ENCODE data around the gene TRIOBP.
A peak's percentile ranks its signal among the peaks of the same experiment; 100 is the strongest.
"Not testable (repeated sequence)": the region's sequence is repeated elsewhere in the genome, so short reads cannot be mapped to it uniquely, and the experiment has no call there.

Gene TRIOBP, protein sequence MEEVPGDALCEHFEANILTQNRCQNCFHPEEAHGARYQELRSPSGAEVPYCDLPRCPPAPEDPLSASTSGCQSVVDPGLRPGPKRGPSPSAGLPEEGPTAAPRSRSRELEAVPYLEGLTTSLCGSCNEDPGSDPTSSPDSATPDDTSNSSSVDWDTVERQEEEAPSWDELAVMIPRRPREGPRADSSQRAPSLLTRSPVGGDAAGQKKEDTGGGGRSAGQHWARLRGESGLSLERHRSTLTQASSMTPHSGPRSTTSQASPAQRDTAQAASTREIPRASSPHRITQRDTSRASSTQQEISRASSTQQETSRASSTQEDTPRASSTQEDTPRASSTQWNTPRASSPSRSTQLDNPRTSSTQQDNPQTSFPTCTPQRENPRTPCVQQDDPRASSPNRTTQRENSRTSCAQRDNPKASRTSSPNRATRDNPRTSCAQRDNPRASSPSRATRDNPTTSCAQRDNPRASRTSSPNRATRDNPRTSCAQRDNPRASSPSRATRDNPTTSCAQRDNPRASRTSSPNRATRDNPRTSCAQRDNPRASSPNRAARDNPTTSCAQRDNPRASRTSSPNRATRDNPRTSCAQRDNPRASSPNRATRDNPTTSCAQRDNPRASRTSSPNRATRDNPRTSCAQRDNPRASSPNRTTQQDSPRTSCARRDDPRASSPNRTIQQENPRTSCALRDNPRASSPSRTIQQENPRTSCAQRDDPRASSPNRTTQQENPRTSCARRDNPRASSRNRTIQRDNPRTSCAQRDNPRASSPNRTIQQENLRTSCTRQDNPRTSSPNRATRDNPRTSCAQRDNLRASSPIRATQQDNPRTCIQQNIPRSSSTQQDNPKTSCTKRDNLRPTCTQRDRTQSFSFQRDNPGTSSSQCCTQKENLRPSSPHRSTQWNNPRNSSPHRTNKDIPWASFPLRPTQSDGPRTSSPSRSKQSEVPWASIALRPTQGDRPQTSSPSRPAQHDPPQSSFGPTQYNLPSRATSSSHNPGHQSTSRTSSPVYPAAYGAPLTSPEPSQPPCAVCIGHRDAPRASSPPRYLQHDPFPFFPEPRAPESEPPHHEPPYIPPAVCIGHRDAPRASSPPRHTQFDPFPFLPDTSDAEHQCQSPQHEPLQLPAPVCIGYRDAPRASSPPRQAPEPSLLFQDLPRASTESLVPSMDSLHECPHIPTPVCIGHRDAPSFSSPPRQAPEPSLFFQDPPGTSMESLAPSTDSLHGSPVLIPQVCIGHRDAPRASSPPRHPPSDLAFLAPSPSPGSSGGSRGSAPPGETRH (N-terminal part only)

DNA sequence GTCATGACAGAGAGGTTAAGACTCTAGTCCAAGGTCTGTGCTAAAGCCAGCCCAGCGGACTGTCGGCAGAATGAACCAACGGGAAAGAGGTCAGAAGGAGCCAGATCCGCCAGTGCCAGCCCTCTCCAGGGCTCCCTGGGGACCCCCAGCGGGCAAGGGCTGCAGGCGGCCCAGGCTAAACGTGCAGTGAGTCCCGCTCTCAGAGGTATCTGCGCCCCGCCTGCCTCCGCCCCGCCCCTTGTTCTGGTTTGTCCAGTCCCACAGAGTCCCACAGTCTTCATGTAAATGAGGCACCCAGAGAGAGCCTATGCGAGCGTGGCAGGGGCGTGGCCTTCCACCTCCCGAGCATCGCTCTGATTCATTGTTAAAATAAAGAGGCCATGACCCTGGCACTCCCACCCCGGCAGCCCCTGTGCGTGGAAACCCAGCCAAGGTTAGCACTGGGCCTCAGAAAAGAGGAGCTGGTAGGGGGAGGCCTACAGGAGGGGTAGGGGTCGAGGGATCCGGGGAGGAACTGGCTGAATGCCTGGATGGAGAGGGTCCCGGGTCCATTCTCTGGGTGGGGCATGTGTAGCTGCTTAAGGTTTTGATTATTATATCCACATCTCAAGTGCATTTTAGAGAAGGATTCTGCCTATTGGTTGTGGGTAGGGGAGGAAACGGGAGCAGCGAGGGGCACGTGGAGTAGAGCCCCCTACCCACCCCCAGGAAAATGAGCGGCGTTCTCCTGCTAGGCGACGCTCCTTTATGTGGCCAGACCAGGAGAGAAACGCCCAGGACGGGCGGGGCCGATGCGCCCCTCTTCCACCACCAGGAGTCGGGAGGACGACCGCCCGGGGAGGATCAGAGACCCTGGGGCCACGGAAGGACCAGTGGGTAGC is at the start of gene TRIOBP:
TSS of gene TRIOBP (plus strand) at position 392 of the 881 bp plus-strand sequence. CDS start 4,318 bp downstream, outside the sequence.
- peak; percentile 86 for DNase-seq

DNA sequence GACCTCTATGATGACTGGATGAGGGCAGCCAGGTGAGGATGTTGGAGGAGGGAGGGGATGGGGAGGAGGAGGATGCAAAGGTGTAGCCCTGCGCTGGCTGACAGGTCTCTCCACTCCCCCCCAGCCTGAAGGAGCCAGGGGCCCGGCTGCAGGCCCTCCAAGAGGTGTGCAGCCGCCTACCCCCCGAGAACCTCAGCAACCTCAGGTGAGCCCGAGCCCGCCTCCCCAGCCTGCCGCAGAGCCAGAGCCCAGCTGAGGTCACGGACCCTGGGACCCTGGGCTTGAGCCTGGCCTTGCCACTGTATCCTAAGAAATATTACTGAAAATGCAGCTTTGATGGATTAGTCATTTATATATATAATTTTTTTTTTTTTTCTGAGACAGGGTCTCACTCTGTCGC is 49.5 kb upstream of the TRIOBP start:
- DNase-seq: no peak

DNA sequence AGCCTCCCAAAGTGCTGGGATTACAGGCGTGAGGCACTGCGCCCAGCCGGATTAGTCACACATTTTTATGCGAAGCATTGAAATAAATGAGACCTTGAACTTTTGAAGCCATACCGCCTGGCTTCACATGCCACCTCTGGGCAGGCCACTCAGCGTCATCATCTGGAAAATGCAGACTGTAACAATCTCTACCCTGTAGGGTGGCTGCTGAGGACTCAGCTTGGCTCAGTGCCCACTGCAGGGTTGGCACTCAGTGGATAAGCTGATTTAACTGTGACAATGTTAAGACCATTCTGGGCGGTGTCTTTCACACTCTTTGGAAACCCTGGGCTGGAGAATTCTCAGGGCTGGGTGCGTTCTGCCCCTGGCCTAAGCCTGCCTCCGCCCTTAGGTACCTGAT is 48.9 kb upstream of the TRIOBP start:
- no peak for DNase-seq

DNA sequence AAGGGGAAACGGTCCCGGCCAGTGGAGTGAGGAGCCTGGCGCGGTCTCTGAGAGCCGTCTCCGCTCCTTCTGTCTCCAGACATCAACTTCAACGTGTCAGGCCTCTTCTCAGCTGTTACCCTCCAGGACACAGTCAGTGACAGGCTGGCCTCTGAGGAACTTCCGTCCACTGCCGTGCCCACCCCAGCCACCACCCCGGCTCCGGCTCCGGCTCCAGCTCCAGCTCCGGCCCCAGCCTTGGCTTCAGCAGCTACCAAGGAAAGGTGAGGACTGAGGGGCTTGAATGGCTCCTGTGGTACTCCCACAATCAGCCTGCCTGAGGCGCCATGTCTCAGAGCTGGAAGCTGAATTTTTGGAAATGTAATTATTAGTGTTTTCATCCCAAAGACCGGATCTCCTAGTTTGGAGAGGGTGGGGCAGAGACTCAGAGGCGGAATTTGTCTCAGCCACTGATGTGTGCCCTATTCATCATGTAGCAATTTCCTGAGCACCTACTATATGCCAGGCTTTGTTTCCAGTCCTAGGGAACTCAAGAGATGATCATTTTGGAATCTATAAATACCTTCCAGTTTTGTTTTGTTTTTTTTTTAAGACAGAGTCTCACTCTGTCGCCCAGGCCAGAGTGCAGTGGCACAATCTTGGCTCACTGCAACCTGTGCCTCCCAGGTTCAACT is 46.2 kb upstream of the TRIOBP start:
- DNase-seq: no peak

DNA sequence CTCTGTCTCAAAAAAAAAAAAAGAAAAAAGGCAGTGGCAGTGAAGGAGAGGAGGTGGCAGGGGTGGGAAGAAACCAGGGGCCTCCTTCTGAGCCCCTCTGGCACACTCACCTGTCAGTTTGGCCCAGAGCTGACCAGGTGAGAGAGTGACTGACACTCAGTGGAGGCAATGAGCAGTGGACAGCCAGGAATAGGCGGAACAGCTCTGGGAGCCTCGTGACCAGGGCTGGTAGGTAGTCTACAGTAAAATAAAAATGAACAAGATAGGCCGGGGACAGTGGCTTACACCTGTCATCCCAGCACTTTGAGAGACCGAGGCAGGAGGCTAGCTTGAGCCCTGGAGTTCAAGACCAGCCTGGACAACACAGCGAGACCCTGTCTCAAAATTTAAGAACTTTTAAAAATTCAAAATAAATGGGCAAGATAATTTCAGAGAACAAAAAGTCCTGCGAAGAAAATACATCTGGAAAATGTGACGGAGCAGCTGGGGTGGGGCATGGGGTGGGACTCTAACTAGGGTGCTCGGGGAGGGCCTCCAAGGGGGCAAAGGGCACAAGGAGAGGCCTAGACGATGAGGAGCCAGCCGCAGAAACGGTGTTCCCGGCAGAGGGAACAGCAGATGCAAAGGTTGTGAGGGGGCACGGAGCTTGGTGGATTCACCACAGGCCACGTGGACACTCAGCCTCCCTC is 42.1 kb upstream of the TRIOBP start:
- DNase-seq: no peak

DNA sequence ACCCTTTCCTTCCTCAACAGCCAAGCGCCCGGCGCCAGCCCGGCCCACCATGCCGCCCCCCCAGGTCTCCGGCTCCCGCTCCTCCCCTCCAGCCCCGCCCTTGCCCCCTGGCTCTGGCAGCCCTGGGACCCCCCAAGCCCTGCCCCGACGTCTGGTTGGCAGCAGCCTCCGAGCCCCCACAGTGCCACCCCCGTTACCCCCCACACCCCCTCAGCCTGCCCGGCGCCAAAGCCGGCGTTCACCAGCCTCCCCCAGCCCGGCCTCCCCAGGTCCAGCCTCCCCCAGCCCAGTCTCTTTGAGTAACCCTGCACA is 41.6 kb upstream of the TRIOBP start:
- DNase-seq: no peak

DNA sequence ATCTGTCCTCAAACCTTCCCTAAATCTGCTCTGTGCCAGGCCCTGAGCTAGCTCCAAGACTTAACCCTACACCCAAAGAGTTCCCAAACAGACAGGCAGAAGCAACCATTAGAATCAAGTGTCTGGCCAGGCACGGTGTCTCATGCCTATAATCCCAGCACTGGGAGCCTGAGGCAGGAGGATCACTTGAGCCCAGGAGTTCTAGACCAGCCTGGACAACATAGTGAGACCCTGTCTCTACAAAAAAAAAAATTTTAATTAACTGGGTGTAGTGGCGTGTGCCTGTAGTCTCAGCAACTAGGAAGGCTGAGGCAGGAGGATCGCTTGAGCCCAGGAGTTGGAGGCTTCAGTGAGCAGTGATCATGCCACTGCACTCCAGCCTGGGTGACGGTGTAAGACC is 40.3 kb upstream of the TRIOBP start:
- not testable (repeated sequence) for DNase-seq

DNA sequence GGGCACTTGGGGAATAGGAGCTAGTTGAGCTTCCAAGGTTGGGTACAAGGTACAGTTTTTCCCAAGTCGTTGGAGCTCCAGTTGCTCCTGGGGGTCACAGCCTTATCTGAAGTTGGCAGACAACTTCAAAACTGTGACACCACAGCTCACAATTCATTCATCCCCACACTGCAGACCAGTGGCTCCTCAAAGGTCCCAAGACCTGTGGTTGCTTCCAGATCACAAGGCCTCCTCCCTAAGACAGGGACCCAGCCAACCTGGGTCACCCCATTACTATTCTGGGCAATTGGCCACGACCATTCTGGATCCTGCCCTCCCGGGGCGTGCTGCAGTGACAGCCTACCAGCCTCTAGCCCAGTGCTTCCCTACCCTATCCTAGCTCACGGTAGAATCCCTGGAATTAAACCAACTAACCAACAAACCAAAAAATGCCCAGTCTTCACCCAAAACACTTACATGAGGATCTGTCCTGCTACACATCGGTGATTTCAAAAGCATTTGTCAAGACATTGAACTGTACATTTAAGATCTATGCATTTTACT is 39.2 kb upstream of the TRIOBP start:
- no peak for DNase-seq

DNA sequence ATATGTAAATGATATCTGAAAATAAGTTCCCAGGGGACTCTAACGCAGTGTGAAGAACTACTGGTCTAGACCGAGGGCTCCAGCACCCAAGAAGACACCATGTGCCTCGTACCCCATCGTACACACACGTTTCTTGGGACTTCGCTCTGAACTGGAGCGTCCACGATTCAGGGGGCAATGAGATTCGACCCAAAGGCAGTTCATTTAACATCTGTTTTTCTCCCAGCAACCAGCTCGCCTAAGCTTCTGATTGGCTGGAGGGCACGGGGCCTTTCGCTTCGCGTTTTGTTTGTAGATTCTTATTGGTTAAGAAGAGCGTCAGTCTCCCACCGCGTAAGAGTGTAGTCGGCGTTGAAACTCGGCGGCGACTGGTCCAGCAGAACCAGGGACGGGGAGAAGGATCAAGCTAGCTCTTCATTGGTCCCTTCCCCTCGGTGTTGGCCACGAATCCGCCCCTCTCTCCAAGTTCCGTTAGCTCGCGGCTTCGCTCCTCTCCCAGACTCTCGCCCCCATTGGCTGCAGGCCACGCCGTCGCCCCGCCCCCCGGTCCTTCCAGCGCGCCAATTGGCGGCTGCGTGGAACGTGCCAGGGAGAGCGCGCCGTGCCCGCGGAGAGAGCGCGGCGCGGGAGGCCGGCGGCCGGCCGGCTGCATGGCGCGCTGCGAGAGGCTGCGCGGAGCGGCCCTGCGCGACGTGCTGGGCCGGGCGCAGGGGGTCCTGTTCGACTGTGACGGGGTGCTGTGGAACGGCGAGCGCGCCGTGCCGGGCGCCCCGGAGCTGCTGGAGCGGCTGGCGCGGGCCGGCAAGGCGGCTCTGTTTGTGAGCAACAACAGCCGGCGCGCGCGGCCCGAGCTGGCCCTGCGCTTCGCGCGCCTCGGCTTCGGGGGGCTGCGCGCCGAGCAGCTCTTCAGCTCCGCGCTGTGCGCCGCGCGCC is 38.4 kb upstream of the TRIOBP start, which contains the start of gene PDXP:
TSS of gene PDXP (plus strand) at position 591 of the 933 bp plus-strand sequence. CDS start at position 651, 60 bp downstream.
- DNase-seq: peak; percentile 98

DNA sequence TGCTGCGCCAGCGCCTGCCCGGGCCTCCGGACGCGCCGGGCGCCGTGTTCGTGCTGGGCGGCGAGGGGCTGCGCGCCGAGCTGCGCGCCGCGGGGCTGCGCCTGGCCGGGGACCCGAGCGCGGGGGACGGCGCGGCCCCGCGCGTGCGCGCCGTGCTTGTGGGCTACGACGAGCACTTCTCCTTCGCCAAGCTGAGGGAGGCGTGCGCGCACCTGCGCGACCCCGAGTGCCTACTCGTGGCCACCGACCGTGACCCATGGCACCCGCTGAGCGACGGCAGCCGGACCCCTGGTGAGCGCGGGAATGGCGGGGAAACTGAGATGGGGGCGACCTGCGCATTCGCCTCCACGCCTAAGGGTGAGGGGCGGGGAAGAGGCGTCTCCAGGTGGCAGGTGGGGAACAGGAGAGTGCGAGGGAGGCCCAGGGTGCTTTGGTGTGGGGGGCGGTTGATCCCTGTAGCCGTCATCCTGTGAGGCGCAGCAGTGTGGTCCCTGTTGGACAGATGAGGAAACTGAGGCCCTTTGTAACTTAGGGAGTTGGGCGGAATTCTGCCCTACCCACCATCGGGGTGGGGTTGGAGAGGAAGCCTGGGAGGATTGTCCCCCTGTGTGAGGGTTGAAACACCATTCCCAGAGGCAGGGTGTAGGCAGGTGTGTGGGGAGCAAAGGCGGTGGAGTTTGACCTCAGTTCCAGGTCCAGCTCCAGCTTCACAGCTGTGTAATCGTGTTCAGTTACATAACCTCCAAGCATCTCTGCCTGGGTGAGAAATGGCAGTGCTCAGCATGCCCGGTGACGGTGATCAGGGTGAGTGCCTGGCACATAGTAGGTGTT is 37.6 kb upstream of the TRIOBP start:
- DNase-seq: peak; percentile 40

DNA sequence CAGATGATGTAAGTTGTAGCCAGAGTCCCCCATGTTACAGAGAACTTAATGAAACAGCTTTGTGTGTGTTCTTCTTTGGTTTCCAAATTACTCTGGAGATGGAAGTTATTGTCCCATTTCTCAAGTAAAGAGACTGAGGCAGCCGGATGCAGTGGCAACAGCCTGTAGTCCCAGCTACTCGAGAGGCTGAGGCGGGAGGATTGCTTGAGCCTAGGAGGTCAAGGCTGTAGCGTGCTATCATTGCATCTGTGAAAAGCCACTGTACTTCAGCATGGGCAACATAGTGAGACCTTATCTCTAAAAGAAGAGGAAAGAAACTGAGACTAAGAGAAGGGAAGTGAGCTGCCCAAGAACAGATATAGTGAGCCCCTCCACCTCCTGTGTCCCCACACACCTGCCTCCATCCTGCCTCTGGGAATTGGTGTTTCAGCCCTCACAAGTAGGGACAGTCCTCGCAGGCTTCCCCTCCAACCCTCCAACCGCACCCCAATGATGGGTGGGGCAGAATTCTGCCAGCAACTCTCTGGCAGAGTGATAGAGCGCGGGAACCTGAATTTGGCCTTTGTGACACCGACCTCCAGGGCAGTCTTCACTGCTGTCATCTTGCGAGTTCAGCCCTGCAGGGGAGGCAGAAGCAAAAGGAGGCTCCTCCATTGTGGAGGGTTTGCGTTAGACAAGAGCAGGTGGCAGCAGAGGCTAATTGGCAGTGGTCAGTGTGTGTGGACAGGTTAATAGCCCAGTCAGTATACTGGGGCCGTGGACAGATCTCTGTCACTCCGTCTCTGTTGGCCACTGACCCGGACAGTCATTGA is 36.7 kb upstream of the TRIOBP start:
- DNase-seq: no peak

DNA sequence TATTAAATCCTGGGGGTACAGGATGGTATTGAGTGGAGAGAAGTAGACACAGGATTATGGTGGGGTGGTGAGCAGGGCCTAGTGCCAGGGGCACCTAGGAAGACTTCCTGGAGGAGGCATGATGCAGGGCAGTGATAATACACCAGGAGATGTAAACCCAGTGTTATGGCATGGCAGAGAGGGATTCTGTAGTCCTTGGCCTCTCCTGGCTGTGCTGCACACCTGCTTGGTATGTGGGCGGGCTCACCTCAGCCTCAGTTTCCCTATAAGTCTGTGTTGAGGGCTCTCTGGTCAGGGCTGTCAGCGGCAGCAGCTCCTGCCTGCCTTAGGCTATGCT is 36.2 kb upstream of the TRIOBP start:
- DNase-seq: no peak

DNA sequence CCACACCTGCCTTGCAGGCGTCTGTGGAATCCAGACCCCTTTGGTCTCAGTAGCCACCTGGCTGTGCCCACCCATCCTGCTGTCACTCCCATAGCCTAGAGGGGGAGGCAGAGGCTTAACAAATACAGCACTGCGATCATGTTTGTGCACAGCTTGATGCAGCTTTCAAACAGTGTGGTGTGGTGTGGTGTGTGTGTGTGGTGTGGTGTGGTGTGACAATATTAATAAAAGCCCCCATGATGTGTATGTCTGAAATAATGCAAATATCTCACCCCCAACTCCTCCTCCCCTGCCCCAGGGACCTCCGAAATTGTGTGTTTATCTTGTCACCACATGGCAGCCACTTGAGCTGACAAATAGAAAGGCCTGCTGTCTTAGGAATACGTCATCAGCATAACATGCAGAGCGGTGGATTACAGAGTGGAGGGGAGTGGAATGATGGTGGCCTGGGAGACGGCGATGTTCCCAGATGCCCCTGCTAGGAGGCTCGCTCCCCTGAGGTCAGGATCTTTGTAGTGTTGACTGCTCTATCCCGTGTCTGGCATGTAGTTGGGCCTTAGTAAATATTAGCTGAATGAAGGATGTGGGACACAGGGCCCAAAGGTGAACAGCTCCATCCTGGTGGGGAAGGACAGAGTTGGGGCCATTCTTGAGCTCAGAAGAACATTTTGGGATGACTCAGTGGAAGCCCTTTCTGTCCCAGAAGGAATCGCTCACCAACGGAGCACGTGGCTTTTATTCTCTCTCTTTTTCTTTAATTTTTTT is 35.5 kb upstream of the TRIOBP start:
- DNase-seq: peak; percentile 44

DNA sequence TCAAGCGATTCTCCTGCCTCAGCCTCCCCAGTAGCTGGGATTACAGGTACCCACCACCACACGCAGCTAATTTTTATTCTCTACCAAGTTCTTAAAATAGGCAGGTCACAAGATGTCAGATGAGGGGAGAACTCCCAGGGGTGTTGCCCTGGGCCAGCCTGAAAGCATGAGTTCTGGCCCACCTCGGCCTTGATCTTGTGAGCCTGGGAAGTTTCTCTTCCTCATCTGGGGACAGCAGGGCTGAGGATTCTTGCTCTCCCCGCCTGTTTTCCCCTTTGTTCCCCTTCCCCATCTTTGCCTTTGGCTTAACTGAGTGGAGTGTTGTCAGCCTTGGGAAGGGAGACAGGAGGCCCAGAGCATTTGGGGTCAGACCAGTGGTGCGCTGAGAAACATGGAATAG is 34.8 kb upstream of the TRIOBP start:
- DNase-seq: no peak

DNA sequence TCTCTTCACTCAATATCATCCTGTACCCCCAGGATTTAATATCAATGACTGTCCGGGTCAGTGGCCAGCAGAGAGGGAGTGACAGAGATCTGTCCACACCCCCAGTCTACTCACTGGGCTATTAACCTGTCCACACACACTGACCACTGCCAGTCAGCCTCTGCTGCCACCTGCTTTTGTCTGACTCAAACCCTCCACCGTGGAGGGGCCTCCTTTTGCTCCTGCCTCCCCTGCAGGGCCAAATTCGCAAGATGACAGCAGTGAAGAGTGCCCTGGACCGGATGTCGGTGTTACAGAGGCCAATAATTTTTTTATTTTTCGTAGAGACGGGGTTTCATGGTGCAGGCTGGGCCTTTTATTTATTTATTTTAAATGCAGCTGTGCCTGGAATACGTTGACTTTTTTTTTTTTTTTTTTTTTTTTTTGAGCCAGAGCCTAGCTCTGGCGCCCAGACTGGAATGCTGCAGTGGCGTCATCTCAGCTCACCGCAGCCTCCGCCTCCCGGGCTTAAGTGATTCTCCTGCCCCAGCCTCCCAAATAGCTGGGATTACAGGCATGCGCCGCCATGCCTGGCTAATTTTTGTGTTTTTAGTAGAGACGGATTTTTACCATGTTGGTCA is 33.2 kb upstream of the TRIOBP start:
- no peak for DNase-seq
